Measurements from ENCODE around the gene SERPINF2.

SERPINF2 gene

DNA sequence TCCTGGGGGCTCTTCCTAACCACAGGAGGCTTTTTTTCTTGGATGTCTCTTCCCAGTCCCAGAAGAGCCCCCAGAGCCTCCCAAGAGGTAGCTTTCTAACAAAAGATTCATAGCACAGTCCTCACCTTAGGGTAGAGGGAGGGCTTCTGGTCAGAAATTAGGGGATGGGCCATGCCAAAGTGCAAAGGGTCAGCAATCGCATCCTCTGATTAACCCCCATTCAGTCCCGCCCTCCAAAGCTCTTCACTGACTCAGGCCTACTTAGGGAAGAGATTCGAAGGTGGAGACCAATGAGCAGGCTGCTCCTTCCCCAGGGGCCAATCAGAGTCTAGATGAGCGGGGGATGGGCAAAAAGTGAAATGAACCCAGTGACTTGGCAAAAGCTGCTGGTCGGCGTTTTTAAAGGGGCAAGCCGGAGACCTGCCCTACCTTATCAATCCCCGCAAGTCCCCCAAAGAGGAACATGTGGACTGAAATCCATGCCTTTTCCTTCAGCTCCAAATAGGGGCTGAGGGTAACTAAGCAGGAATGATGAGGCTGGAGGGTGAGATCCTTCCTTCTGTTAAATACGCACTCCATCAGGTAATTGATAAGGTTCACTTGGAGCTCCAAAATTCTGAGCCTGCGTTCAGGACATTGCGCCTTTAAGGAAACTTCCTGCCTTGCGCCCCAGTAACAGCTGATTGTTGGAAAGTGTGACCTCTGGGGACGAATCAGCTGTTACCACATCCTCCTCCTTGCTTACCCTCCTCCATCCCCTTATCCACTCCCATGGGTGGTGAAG is 25.6 kb upstream of the SERPINF2 start:
- DNase-seq (ENCODE audit: extremely low read depth, low read depth), result peak; percentile 99
- TF ChIP-seq CTCF (IDR thresholded peaks at IDR 0.05; ENCODE audit: low read depth, low read length), result no peak

DNA sequence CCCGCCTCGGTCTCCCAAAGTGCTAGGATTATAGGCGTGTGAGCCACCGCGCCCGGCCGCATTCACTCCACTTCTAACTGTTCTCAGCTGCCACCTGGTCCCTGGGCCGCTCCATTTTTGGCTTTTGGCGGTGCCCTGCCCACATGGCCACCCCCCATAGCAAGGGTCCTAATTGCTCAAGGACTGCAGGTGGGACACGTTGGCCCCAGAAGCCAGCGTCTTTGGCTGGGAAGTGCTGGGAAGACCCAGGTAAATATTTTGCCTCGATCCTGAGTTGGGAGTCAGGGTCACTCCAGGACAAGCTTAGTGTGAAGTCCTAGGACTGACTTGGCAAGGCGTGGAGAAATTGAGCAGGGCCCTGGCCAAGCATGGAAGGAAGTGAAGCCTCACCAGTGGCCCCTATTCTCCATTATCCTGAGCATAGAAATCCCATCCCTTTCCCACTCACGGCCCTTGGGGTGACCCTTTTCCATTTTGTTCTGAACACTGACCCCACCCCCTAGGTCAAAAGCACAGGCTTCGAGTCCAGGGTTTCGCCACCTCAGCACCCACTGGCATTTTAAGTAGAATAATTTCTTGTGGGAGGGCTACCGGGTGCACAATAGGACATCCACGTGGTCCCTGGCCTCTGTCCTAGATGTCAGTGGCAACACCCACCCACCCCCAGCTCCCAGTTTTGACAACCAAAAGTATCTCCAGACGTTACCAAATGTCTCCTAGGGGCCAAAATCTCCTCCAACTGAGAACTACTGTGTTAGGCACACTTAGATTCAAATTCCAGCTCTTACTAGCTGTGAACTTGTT is 24.1 kb upstream of the SERPINF2 start:
- no peak for DNase-seq (ENCODE audit: extremely low read depth, low read depth)
- no peak for TF ChIP-seq CTCF (IDR thresholded peaks at IDR 0.05; ENCODE audit: low read depth, low read length)

DNA sequence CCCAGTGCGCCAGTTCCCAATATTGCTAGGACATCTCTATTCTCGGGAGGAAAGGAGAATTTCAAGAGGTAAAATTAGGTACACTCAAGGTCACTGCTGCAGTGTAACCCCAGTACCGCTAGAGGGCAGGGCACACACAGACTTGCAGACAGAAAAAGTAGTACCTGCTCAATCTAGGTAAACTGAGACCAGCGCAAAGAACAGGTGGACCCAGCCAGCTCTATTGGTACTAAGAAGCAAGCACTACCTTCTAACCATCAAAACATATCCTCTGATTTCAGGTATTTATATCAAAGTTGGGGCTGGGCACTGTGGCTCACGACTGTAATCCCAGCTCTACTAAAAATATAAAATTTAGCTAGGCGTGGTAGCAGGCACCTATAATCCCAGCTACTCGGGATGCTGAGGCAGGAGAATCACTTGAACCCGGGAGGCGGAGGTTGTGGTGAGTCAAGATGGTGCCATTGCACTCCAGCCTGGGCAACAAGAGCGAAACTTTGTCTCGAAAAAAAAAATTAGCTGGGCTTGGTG is 21.8 kb upstream of the SERPINF2 start:
- no peak for DNase-seq (ENCODE audit: extremely low read depth, low read depth)
- peak; percentile 99 for TF ChIP-seq CTCF (IDR thresholded peaks at IDR 0.05; ENCODE audit: low read depth, low read length)

GRCh38 chr17:1722022-1722421 is 20.6 kb upstream of the SERPINF2 start:
- DNase-seq (ENCODE audit: extremely low read depth, low read depth), result peak; percentile 58

GRCh38 chr17:1724351-1724868 is 18.3 kb upstream of the SERPINF2 start, which contains the start of gene WDR81:
Gene WDR81, plus strand, starts transcription at chr17:1724704. Its CDS starts 256 bp downstream, at chr17:1724960.
- TF ChIP-seq CTCF (IDR thresholded peaks at IDR 0.05; ENCODE audit: low read depth, low read length), result no peak
- DNase-seq (ENCODE audit: extremely low read depth, low read depth), result peak; percentile 60

DNA sequence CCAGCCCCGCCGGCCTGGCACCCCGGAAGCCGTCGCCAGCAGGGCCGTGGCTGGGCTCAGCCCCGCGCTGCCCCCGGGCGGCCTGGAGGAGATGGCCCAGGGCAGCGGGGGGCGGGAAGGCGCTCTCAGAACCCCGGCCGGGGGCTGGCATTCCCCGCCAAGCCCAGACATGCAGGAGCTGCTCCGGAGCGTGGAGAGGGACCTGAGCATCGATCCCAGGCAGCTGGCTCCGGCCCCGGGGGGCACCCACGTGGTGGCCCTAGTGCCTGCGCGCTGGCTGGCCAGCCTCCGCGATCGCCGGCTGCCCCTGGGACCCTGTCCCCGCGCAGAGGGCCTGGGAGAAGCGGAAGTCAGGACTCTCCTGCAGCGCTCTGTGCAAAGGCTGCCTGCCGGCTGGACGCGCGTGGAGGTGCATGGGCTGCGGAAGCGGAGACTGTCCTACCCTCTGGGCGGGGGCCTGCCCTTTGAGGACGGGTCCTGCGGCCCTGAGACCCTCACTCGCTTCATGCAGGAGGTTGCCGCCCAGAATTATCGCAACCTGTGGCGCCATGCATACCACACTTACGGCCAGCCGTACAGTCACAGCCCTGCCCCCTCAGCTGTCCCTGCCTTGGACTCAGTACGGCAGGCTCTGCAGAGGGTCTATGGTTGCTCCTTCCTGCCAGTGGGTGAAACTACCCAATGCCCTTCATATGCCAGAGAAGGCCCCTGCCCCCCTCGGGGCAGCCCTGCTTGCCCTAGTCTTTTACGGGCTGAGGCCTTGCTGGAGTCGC is 17.6 kb upstream of the SERPINF2 start:
- DNase-seq (ENCODE audit: extremely low read depth, low read depth), result no peak
- no peak for TF ChIP-seq CTCF (IDR thresholded peaks at IDR 0.05; ENCODE audit: low read depth, low read length)

Measured in AG09319 (cell line).